Activated CD4-positive, alpha-beta T cell treated with anti-CD3 and anti-CD28 coated beads for 36 hours (primary cell): ENCODE results near the gene SNRNP48. TPM values are rescaled to one million over a fixed set of nuclear protein-coding genes. Genes with fewer than 3 reads are reported as not detected.

Experiments used
- ATAC-seq: fragments of 200-7000 bp; cut with Tn5 transposase; one replicate; pipeline ENCODE4 v1.10.0; 2021; ENCODE audit warnings: mild to moderate bottlenecking, moderate library complexity
- CTCF ChIA-PET: fragments of 350-600 bp; sonication (Branson Sonifier 250); formaldehyde crosslinking; loops from one replicate; lab custom pipeline; 2021; ENCODE audit warnings: antibody characterized with exemption; lab: Charles Lee
- POLR2A ChIA-PET: fragments of 350-600 bp; sonication (Branson Sonifier 250); formaldehyde crosslinking; loops from one replicate; lab custom pipeline; 2021; ENCODE audit warnings: antibody characterized with exemption, inconsistent platforms; lab: Charles Lee
- DNase-seq: peaks from one replicate; pipeline ENCODE4 v3.0.0-alpha.2; 2020
- H3K27ac Mint-ChIP-seq: one replicate; pipeline ENCODE4 v1.8.0; 2021; ENCODE audit warnings: mixed read lengths
- H3K27me3 Mint-ChIP-seq: one replicate; pipeline ENCODE4 v1.8.0; 2021; ENCODE audit warnings: mixed read lengths
- H3K36me3 Mint-ChIP-seq: one replicate; pipeline ENCODE4 v1.8.0; 2021; ENCODE audit warnings: low read depth, mixed read lengths
- H3K4me1 Mint-ChIP-seq: one replicate; pipeline ENCODE4 v1.8.0; 2021; ENCODE audit warnings: mixed read lengths
- H3K4me3 Mint-ChIP-seq: one replicate; pipeline ENCODE4 v1.8.0; 2021; ENCODE audit warnings: mild to moderate bottlenecking, moderate library complexity, mixed read lengths
- H3K9me3 Mint-ChIP-seq: one replicate; pipeline ENCODE4 v1.8.0; 2021; ENCODE audit warnings: low read depth, mixed read lengths
- intact Hi-C, 2 experiments: fragments of 100-400 bp; cut with DNase I in 1 of 2; cut with micrococcal nuclease in 1 of 2; formaldehyde crosslinking; loops; one replicate each; pipeline versions ENCODE4 v1.14.2 to v1.15.1; 2022 to 2024; cut with DNase I, micrococcal nuclease
- total RNA-seq, 2 experiments: library from RNA; stranded (reverse); gene quantifications; one replicate each; pipeline ENCODE4 v1.2.3, GENCODE V29; 2021

The SNRNP48 gene
- total RNA-seq, 2 experiments from 2014 or later, result 19.4 to 20.9 TPM

GRCh38 chr6:7579851-7580250, 10.1 kb upstream of the SNRNP48 start:
- no peak for ATAC-seq
- intact Hi-C loops, result no loop called here
- CTCF ChIA-PET, result interaction anchor here (1.1 kb wide), 1 partner anchor 23 kb away, joined by 3 read pairs; no protein-coding TSS in a partner anchor
- POLR2A ChIA-PET, result no interaction called here
- Mint-ChIP-seq H3K4me3 (no peak overlapping the region), H3K27ac (no peak overlapping the region), H3K27me3 (peaks cover 9% of the 10 kb centered on the region), H3K4me1 (no peaks in the 10 kb centered on the region), H3K9me3 (no peaks in the 10 kb centered on the region), H3K36me3 (no peaks in the 10 kb centered on the region)
- DNase-seq, result no peak

- ATAC-seq, result no peak
- intact Hi-C loops, result no loop called here
- no peaks in the 10 kb centered on the region for H3K36me3 Mint-ChIP-seq
- H3K27ac Mint-ChIP-seq, result no peak overlapping the region
- POLR2A ChIA-PET, result no interaction called here
- H3K27me3 Mint-ChIP-seq, result peaks cover 6% of the 10 kb centered on the region
- CTCF ChIA-PET, result interaction anchor here (0.6 to 1.3 kb wide), 2 partner anchors 16 to 830 kb away, joined by 3 to 4 read pairs; no protein-coding TSS in a partner anchor
- DNase-seq, result no peak
- H3K9me3 Mint-ChIP-seq, result no peaks in the 10 kb centered on the region
- no peaks in the 10 kb centered on the region for H3K4me1 Mint-ChIP-seq
- no peak overlapping the region for H3K4me3 Mint-ChIP-seq
Observed at GRCh38 chr6:7580537-7580926, 9.5 kb upstream of the SNRNP48 start.

DNA sequence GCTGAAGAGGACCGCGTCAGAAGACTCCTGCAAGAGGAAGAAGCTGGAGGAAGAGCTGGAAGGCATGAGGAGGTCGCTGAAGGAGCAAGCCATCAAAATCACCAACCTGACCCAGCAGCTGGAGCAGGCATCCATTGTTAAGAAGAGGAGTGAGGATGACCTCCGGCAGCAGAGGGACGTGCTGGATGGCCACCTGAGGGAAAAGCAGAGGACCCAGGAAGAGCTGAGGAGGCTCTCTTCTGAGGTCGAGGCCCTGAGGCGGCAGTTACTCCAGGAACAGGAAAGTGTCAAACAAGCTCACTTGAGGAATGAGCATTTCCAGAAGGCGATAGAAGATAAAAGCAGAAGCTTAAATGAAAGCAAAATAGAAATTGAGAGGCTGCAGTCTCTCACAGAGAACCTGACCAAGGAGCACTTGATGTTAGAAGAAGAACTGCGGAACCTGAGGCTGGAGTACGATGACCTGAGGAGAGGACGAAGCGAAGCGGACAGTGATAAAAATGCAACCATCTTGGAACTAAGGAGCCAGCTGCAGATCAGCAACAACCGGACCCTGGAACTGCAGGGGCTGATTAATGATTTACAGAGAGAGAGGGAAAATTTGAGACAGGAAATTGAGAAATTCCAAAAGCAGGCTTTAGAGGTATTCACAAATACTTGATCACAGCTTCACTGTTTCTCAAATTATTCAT, 8.9 kb upstream of the SNRNP48 start:
- no peaks in the 10 kb centered on the region for H3K36me3 Mint-ChIP-seq
- no peak for DNase-seq
- H3K27me3 Mint-ChIP-seq, result peaks cover 6% of the 10 kb centered on the region
- intact Hi-C loops, result no loop called here
- POLR2A ChIA-PET, result no interaction called here
- ATAC-seq, result no peak
- H3K4me3 Mint-ChIP-seq, result no peak overlapping the region
- CTCF ChIA-PET, result interaction anchor here (0.8 to 1.3 kb wide), 2 partner anchors 15 to 303 kb away, joined by 4 read pairs; no protein-coding TSS in a partner anchor
- H3K4me1 Mint-ChIP-seq, result no peaks in the 10 kb centered on the region
- no peaks in the 10 kb centered on the region for H3K9me3 Mint-ChIP-seq
- H3K27ac Mint-ChIP-seq, result no peak overlapping the region

GRCh38 chr6:7585287-7585930, 4.6 kb upstream of the SNRNP48 start:
- no peak for ATAC-seq
- POLR2A ChIA-PET, result no interaction called here

GRCh38 chr6:7587631-7588100, 2.3 kb upstream of the SNRNP48 start:
- intact Hi-C loops, result no loop called here
- Mint-ChIP-seq H3K4me3 (no peak overlapping the region), H3K27me3 (no peaks in the 10 kb centered on the region), H3K9me3 (no peaks in the 10 kb centered on the region), H3K36me3 (peaks cover 6% of the 10 kb centered on the region), H3K27ac (no peak overlapping the region), H3K4me1 (peaks cover 31% of the 10 kb centered on the region)
- ChIA-PET POLR2A (interaction anchor here (0.6 kb wide), 2 partner anchors 10 to 307 kb away, joined by 3 to 12 read pairs; no protein-coding TSS in a partner anchor), CTCF (interaction anchor here (0.7 to 1.3 kb wide), 2 partner anchors 27 to 53 kb away, joined by 4 to 5 read pairs; no protein-coding TSS in a partner anchor)
- ATAC-seq (no peak), DNase-seq (no peak)

More at GRCh38 chr6:7585287-7585930, 4.6 kb upstream of the SNRNP48 start:
- CTCF ChIA-PET, result no interaction called here
- no peak overlapping the region for H3K4me3 Mint-ChIP-seq
- no peaks in the 10 kb centered on the region for H3K9me3 Mint-ChIP-seq
- DNase-seq, result no peak
- H3K27me3 Mint-ChIP-seq, result no peaks in the 10 kb centered on the region
- H3K27ac Mint-ChIP-seq, result no peak overlapping the region
- intact Hi-C loops, result no loop called here
- peaks cover 14% of the 10 kb centered on the region for H3K4me1 Mint-ChIP-seq
- peaks cover 2% of the 10 kb centered on the region for H3K36me3 Mint-ChIP-seq

GRCh38 chr6:7588506-7588905, 1.5 kb upstream of the SNRNP48 start:
- H3K27me3 Mint-ChIP-seq, result no peaks in the 10 kb centered on the region
- intact Hi-C loops, result no loop called here
- H3K4me3 Mint-ChIP-seq, result no peak overlapping the region
- POLR2A ChIA-PET, result no interaction called here
- peaks cover 11% of the 10 kb centered on the region for H3K36me3 Mint-ChIP-seq
- H3K9me3 Mint-ChIP-seq, result no peaks in the 10 kb centered on the region
- CTCF ChIA-PET, result interaction anchor here (1.3 kb wide), 1 partner anchor 26 kb away, joined by 5 read pairs; no protein-coding TSS in a partner anchor
- DNase-seq (no peak), ATAC-seq (no peak)
- H3K27ac Mint-ChIP-seq, result no peak overlapping the region
- peaks cover 39% of the 10 kb centered on the region for H3K4me1 Mint-ChIP-seq

DNA sequence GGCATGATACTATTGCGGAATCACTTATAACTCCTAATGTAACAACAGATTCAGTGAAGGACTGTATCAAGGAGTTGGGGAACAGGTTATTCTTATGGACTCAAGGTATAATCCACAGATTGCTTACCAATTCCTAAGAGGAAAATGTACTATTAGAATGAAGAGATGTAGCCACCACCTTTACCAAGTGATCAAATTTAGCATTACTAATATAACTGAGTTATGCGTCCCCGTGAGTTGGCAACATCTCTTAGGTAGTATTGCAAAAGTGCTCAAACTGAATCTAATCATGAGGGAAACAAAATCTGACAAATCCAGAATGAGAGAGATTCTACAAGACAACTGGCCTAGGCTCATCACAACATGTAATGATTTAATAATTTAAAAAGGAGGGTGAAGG, 777 bp upstream of the SNRNP48 start:
- DNase-seq, result no peak
- Mint-ChIP-seq H3K27me3 (no peaks in the 10 kb centered on the region), H3K4me1 (peaks cover 39% of the 10 kb centered on the region), H3K36me3 (peaks cover 11% of the 10 kb centered on the region), H3K9me3 (no peaks in the 10 kb centered on the region), H3K4me3 (peak overlapping the region; percentile 96), H3K27ac (peak overlapping the region; percentile 93)
- ChIA-PET CTCF (interaction anchor here (1.0 to 1.1 kb wide), 3 partner anchors 14 to 132 kb away, joined by 3 read pairs; no protein-coding TSS in a partner anchor), POLR2A (interaction anchor here (1.1 kb wide), 1 partner anchor 199 kb away, joined by 3 read pairs; the partner anchor contains the start of genes CAGE1 and RIOK1)
- ATAC-seq, result no peak
- intact Hi-C loops, result no loop called here

GRCh38 chr6:7590918-7591302, 912 bp downstream of the SNRNP48 start:
- no peak for ATAC-seq
- POLR2A ChIA-PET, result no interaction called here
- H3K4me1 Mint-ChIP-seq, result peaks cover 39% of the 10 kb centered on the region
- H3K36me3 Mint-ChIP-seq, result peaks cover 16% of the 10 kb centered on the region
- H3K4me3 Mint-ChIP-seq, result peak overlapping the region; percentile 96
- H3K9me3 Mint-ChIP-seq, result no peaks in the 10 kb centered on the region
- intact Hi-C loops, result loop anchor here (1.0 to 10.0 kb wide), 11 partner anchors 13 to 934 kb away; partner anchors contain the start of genes CAGE1 (in 2 of the 2), DSP (in 2 of the 2), RIOK1 (in 2 of the 2) and SSR1 (in 2 of the 2)
- no peaks in the 10 kb centered on the region for H3K27me3 Mint-ChIP-seq
- no peak for DNase-seq
- CTCF ChIA-PET, result interaction anchor here (1.7 kb wide), 1 partner anchor 13 kb away, joined by 7 read pairs; no protein-coding TSS in a partner anchor
- H3K27ac Mint-ChIP-seq, result peak overlapping the region; percentile 93

DNA sequence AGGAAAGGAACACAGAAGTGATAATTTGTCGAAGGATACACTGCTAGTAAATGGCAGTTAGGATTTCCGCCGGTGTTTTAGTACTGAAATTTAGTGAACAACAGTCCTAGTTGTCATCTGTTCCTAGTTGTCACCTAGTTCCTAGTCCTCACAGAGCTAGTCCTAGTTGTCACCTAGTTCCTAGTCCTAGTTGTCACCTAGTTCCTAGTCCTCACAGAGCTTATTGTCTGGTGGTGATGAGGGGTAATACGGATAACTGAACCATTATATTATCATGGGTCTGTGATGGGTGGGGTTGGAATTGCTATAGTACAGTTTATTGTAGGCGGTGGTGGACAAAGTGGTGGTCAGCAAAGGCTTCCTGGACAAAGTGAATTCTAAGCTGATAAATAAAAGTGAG, 1.8 kb downstream of the SNRNP48 start:
- Mint-ChIP-seq H3K36me3 (peaks cover 21% of the 10 kb centered on the region), H3K27ac (peak overlapping the region; percentile 7), H3K9me3 (no peaks in the 10 kb centered on the region), H3K4me3 (peak overlapping the region; percentile 96), H3K4me1 (peaks cover 39% of the 10 kb centered on the region), H3K27me3 (no peaks in the 10 kb centered on the region)
- ATAC-seq (no peak), DNase-seq (no peak)
- intact Hi-C loops, result loop anchor here (5.0 to 10.0 kb wide), 5 partner anchors 49 to 934 kb away; partner anchors contain the start of genes DSP (in 1 of the 2), SLC35B3 (in 1 of the 2) and TXNDC5 (in 1 of the 2)
- CTCF ChIA-PET, result interaction anchor here (0.8 to 1.7 kb wide), 2 partner anchors 12 to 18 kb away, joined by 3 to 7 read pairs; no protein-coding TSS in a partner anchor
- POLR2A ChIA-PET, result no interaction called here

DNA sequence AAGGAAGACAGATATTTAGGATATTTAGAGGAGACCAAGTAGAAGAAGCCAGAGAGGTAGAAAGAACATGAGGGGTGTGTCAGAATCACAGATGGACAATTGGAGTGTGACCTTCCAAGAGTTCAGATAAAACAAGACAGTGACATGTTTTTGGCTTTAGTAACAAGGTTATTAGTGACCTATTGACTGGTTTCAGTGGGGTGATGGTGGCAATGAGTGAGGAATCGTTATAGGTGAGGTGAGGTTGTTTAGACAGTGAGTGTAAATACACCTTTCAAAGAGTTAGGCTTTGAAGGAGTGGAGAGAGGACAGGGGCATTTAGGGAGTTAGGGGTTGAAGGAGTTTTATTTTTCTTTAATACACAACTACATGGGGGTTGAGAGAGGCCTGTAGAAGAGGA, 3.2 kb downstream of the SNRNP48 start:
- Mint-ChIP-seq H3K27ac (peak overlapping the region; percentile 52), H3K4me3 (no peak overlapping the region), H3K36me3 (peaks cover 26% of the 10 kb centered on the region), H3K27me3 (no peaks in the 10 kb centered on the region), H3K4me1 (peaks cover 34% of the 10 kb centered on the region), H3K9me3 (no peaks in the 10 kb centered on the region)
- CTCF ChIA-PET, result no interaction called here
- POLR2A ChIA-PET, result no interaction called here
- intact Hi-C loops, result loop anchor here (5.0 to 10.0 kb wide), 5 partner anchors 51 to 936 kb away; partner anchors contain the start of genes DSP (in 1 of the 2), SLC35B3 (in 1 of the 2) and TXNDC5 (in 1 of the 2)
- no peak for DNase-seq
- no peak for ATAC-seq

DNA sequence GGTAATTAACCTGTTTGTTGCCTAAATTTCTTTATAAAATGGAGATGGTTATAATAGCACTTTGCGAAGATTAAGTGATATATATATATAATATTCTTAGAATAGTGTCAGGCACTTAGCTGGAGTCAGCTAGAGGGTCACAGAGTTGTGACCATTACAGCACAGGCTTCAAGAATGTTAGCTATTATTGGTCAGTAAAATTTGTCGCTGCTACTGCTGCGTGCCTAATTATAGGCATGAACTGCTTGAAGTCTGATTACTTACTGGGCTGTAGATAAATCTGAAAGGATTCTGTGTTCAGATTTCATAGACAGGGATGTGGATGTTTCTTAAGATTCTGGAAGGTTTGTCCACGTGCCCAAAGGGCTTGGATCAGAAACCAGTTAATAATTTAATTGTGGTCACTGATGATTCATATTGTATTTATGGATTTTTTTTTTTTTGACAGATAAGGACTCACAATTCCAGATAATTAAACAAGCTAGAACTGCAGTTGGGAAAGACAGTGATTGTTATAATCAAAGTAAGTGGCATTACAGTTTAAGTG, 4.7 kb downstream of the SNRNP48 start:
- POLR2A ChIA-PET, result no interaction called here
- intact Hi-C loops, result loop anchor here (5.0 to 10.0 kb wide), 5 partner anchors 52 to 937 kb away; partner anchors contain the start of genes DSP (in 1 of the 2), SLC35B3 (in 1 of the 2) and TXNDC5 (in 1 of the 2)
- Mint-ChIP-seq H3K4me3 (no peak overlapping the region), H3K9me3 (no peaks in the 10 kb centered on the region), H3K36me3 (peaks cover 28% of the 10 kb centered on the region), H3K27me3 (no peaks in the 10 kb centered on the region), H3K27ac (no peak overlapping the region), H3K4me1 (peaks cover 28% of the 10 kb centered on the region)
- CTCF ChIA-PET, result interaction anchor here (0.9 kb wide), 1 partner anchor 12 kb away, joined by 3 read pairs; no protein-coding TSS in a partner anchor
- DNase-seq (no peak), ATAC-seq (no peak)
